Activated T-helper 1 cell treated with anti-CD3 and anti-CD28 coated beads, Interleukin-2, amount 50 U/mL, for 16 hours (primary cell): ENCODE measurements around the gene CCDC12.
A peak's percentile ranks its signal among the peaks of the same experiment; 100 is the strongest.

Source experiments
- DNase-seq, 2 donors: peaks; one replicate each; pipeline ENCODE4 v3.0.0-alpha.2; 2020; ENCODE audit warnings: low read depth in 1 of 2, low spot score in 1 of 2

Gene CCDC12

DNA sequence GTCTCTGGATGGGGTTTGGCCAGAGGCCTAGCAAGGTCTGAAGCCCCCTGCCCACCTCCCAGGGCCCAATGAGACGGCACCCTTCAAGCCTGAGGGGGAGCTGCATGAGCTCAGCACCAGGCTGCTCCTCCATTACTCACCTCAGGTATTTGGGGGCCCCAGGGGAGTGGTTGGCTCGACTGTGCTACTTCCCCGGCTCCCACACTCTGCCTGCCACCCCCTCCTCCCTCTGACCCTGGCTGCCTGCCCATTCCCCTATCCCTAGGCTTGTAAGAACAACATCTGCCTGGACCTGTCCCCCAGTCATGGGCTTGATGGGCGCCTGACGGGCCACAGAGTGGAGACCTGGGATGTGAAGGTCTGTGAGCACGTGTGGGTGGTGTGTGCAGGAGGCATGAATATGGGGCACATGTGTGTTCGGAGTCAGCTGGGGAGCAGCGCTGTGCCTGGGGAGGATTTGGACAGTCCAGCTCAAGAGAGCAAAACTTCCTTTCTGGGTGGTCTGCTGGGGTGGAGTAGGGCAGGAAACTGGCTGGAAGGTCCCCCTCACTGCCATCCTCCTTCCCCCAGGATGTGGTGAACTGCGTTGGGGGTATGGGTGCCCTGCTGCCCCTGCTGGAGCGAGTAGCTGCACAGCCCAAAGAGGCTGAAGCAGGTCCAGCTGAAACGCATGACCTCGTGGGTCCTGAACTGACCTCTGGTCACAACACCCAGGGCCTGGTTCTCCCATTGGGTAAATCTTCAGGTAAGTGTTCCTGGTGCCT is 20.3 kb upstream of the CCDC12 start:
- DNase-seq: no peak

DNA sequence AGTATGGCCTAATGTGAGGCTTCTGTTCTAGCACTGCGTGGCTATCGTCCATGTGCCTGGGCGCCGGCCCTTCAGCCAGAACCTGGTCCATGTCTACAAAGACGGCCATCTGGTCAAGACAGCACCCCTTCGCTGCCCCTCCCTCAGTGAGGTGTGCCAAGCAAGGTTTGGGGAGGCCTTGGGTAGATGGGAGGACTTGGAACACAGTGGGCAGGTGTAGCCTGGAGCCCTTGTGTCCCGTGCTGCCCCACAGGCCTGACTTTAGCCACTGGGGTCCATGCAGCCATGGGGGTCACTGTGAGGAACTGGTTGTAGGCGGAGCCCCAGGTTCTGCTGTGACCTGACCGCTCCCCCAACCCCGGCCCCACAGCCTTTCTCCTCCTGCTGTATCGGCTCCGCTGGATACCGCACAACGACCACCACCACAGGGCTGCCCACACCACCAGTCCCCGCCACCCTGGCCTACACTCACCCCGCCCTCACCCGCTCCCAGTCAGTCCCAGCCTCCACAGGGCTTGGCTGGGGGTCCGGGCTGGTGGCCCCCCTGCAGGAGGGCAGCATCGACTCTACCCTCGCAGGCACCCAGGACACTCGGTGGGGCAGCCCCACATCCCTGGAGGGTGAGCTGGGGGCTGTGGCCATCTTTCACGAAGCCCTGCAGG is 19.5 kb upstream of the CCDC12 start:
- DNase-seq: no peak

DNA sequence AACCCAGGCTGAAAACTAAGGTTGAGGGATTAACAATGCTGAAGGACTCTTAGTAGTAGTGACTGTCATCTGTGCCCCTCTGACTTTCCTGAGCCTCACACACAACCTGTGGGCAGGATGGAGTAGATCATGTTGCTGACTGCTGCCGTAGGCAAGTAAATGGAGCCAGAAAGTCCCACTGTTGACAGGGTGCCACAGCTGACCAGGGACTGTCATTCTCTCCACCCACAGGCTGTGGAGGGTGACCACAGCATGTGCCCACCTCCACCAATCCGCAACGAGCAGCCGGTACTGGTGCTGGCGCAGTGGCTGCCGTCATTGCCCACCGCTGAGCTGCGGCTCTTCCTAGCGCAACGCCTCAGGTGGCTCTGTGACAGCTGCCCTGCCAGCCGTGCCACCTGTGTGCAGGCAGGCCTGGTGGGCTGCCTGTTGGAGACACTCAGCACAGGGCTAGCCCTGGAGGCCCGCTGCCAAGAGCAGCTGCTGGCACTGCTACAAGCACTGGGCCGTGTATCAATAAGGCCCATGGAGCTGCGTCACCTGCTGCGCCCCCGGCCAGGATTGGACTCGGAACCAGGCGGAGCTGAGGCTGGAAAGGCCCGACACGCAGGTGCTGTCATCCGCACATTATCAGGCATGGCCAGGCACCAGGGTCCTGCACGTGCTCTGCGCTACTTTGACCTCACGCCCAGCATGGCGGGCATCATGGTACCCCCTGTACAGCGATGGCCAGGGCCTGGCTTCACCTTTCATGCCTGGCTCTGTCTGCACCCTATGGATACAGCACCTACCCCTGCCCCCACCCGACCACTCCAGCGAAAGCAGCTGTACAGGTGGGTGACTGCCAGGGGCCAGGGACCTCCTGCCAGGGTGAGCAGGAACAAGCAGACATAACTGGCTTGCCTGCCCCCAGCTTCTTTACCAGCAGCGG is 18.5 kb upstream of the CCDC12 start:
- DNase-seq: no peak

DNA sequence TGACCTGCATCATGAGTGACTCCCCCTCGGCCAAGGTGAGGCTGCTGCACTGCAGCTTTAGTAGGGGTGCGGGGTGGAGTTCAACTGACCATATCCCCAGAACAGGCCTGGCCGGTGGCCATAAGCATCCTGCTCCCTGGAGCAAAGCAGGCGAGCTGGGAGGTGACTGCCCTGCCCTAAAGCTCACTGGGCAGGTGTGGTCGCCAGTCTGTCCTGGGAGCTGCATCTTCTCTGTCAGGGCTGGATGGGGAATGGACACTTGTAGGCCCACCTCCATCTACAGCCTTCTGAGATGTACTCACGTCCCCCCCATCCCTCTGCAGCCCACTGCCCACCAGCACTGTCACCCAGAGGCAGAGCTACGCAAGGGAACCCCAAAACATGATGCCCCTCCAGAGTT is 17.4 kb upstream of the CCDC12 start:
- DNase-seq: no peak

DNA sequence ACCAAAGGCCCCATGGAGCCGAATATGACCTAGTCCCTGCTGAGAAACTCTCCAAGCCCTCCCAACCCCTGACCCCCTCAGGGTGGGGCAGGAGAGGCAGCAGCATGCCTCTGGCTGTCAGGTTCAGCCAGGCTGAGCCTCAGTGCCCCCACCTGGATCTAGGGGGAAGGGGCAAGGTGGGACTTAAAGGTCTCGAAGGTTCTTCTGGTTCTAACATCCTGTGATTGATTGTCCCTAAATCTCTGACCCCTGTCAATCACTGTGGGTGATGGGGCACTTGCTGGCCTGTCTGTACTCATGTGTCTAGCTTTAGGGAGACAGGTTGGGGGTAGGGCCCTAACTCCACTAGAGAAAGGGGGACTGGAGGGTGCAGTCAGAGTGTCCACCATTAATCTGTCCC is 16.7 kb upstream of the CCDC12 start:
- no peak for DNase-seq

- no peak for DNase-seq
Measured at GRCh38 chr3:46992231-46992630, 15.7 kb upstream of the CCDC12 start.

DNA sequence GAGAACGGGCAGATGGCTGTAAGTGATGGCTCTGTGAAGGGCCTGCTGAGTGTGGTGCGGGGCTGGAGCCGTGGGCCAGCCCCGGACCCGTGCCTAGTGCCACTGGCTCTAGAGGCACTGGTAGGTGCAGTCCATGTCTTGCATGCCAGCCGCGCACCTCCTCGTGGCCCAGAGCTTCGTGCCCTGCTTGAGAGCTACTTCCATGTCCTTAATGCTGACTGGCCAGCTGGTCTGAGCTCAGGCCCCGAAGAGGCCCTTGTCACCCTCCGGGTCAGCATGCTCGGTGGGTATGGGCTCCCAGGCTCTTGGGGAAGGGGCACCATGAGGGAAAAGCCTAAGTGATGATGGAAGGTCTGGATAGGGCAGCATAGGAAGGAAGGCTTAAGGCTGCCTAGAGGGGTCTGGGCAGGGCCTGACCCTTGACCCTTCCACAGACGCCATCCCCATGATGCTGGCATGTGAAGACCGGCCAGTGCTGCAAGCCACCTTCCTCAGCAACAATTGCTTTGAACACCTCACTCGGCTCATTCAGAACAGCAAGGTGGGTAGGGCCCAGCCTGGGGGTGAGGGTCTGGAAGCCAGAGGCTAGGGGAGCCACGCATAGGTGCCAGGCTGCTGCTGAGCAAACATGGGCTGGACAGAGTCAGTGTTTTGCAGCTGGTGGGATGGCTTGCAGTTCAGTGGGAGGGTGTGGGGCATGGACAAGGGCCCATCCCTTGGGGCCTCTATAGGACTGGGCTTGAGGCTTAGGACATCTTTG is 15.0 kb upstream of the CCDC12 start:
- DNase-seq: no peak

- no peak for DNase-seq
Measured at GRCh38 chr3:46990573-46991374, 14.2 kb upstream of the CCDC12 start.

DNA sequence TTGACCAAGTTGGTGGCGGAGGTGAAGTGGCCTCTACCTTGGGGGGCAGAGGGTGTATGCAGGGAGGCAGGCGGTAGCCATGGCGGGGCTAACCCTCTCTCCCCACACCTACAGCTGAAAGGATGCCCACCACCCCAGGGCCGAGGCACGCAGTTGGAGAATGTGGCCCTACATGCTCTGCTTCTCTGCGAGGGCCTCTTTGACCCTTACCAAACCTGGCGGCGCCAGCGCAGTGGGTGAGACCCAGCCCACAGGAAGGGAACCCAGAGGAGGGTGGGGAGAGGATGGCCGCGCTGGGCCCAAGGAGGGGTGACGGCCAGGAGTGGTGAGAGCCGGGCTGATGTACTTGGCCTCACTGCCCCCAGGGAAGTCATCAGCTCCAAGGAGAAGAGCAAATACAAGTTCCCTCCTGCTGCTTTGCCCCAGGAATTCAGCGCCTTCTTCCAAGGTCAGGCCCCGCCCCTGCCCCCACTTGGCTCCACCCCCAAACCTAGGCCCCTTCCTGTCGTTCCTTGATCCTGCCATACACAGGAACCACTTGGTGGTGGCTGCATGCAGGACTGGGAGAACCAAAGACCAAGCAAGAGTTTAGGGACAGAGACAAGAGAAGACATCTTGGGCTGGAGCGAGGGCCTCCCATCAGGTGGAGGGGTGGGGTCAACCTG is 12.7 kb upstream of the CCDC12 start:
- DNase-seq: no peak

GRCh38 chr3:46988616-46989015 is 12.1 kb upstream of the CCDC12 start:
- DNase-seq: no peak

GRCh38 chr3:46987743-46988401 is 11.3 kb upstream of the CCDC12 start:
- peak; percentile 79 to 85 for DNase-seq

DNA sequence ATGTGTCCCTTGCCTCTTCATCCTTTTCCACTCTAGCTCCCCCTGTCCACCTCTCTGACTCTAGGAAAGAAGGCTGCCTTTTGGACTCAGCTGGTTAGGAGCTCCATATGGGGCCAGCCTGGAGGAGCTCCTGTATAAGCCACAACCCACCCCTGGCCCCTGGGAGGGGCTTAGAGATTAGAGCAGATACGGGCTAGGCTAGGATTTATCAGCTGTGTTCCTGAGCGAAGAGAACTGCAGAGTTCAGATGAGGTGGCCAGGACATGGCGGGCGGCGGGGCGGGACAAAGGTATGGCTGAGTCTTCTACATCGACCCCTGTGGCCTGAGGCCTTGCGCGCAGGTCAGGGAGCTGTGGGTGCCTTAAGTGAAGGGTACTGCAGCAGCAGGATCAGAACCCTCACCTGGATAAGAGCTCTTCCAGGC is 10.8 kb upstream of the CCDC12 start:
- no peak for DNase-seq

DNA sequence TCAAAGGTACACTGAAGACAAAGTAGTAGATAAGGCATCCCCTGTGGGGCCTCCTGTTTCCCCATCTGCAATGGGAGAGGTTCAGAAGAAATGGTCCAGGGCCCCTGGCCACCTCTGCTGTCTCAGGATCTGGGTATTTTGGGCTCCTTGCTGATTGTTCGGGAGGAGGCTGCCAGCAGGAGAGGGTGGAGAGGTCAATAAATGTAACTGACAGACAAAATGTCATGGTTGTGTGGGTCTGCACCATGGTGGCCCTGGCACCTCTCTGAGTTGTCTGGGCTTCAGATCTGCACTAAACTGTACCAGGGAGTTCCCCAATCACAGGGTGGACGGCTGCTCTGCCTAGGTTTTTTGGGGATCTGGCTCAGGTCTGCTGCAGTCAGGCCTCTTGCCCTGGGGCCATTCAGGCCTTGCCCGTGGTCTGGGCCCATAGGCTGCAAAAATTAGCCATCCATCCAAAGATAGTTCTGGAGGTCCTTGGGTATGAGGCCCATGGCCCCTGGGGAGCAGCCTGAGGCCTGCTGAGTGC is 10.3 kb upstream of the CCDC12 start:
- DNase-seq: no peak

DNA sequence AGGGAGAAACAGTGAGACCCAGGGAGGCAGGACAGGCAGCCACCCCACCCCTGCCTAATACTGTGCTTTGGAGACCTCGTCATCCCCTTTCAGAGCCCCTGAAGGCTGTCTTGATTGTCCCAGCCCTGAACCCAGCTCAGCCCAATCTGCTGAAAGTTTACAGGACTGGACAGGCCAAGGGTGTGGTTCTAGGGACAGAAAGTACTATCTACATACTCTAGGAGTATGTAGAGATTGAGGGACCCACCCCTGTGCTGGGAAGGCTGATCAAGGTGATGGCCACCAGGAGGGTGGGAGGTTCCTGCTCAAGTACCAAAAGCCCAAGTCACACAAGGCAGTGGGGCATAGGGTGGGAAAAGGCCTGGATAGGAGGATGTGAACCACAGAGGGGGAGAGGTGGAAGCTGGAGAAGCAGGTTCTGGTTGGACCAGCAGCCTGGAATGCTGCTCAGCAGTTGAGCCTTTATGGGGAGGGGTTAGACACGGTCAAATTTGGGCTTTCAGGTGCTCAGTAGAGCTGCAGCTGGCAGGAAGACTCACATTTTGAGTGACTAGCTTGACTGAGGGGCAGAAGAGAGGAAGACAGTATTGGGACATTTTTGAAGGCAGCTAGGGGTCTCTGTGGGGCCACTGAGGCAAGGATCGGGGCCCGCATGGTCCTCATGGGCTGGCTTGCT is 9.6 kb upstream of the CCDC12 start:
- DNase-seq: no peak

- DNase-seq: no peak
Measured at GRCh38 chr3:46985588-46985987, 9.0 kb upstream of the CCDC12 start.

- no peak for DNase-seq
Measured at GRCh38 chr3:46984591-46985459, 8.3 kb upstream of the CCDC12 start.

DNA sequence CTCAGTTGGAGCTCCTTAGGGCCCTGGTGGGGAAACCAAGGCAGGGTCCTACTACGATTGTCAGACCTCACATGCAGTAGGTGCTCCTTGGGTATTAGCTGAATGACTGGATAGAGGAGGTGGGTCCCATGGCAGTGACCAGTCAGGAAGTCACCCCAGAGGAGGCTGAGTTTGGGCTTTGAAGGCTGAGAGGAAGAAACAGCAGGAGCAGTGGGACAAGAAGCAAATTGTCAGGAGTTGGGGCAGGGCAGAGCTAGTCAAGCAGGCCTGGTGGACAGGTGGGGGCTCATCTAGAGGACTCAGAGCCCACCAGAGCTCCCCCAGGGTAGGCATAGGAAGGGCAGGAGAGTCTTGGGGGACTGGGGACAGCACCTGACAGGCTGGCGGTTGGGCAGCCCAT is 6.0 kb upstream of the CCDC12 start:
- DNase-seq: no peak
